Measurements from ENCODE around the gene ITGB3.

DNA sequence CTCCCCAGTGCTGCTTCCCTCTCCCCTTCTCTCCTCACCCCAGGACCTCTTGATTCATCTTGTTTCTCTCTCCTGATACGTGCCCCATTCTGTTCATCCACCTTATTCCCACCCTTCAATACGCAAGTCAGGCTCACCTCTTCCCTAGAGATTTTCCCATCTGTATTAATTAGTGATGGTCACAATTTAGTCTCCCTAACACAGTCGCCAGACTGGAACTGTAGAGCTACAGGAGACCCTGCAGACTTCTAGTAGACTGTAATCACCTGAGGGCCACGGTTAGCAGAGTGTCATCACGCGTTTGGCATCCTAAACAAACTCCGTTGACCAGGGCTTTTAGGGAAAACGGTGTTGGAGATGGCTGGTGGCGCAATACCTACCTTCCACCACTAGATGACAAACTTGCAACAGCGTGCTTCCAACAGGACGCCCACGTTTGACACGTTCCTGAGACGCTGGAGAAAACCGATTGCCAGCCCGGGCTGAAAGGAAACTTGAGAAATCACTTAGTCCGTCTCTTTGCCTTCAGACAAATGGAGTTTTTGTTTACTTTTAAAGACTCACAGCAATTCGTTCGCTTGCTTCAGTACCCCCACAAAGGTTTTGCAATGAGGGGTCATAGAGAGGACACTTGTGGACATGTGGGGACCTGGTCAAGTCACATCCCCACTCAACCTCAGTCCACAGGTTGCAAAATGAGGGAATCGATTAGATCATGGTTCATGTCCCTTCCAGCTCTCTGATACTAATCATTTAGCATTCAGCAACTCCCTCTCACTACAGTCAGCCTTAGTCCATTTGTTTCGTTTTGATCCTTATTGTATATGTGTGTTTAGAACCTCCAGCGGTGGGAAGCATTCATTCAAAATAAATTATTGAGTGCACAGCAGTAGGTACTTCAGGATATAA lies 23.8 kb upstream of the ITGB3 start:
- TF ChIP-seq RAD21 (IDR thresholded peaks at IDR 0.05; ENCODE audit: low read depth): peak; percentile 100
- TF ChIP-seq EGR1 (IDR thresholded peaks at IDR 0.05): peak; percentile 98
- TF ChIP-seq EP300 (IDR thresholded peaks at IDR 0.05; ENCODE audit: borderline replicate concordance): peak; percentile 50; the same call in 1 of the 2 replicates
- TF ChIP-seq, protein P1, sequence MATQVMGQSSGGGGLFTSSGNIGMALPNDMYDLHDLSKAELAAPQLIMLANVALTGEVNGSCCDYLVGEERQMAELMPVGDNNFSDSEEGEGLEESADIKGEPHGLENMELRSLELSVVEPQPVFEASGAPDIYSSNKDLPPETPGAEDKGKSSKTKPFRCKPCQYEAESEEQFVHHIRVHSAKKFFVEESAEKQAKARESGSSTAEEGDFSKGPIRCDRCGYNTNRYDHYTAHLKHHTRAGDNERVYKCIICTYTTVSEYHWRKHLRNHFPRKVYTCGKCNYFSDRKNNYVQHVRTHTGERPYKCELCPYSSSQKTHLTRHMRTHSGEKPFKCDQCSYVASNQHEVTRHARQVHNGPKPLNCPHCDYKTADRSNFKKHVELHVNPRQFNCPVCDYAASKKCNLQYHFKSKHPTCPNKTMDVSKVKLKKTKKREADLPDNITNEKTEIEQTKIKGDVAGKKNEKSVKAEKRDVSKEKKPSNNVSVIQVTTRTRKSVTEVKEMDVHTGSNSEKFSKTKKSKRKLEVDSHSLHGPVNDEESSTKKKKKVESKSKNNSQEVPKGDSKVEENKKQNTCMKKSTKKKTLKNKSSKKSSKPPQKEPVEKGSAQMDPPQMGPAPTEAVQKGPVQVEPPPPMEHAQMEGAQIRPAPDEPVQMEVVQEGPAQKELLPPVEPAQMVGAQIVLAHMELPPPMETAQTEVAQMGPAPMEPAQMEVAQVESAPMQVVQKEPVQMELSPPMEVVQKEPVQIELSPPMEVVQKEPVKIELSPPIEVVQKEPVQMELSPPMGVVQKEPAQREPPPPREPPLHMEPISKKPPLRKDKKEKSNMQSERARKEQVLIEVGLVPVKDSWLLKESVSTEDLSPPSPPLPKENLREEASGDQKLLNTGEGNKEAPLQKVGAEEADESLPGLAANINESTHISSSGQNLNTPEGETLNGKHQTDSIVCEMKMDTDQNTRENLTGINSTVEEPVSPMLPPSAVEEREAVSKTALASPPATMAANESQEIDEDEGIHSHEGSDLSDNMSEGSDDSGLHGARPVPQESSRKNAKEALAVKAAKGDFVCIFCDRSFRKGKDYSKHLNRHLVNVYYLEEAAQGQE (IDR thresholded peaks at IDR 0.05; ENCODE audit: low read depth): no peak
- peak; percentile 58; the same call in 1 of the 2 replicates for TF ChIP-seq TEAD4 (IDR thresholded peaks at IDR 0.05)
- peak; percentile 61 for TF ChIP-seq TCF12 (IDR thresholded peaks at IDR 0.05; ENCODE audit: low read depth)
- TF ChIP-seq FOXM1 (IDR thresholded peaks at IDR 0.05; ENCODE audit: borderline replicate concordance, low read depth): peak; percentile 73
- TF ChIP-seq, protein P2, sequence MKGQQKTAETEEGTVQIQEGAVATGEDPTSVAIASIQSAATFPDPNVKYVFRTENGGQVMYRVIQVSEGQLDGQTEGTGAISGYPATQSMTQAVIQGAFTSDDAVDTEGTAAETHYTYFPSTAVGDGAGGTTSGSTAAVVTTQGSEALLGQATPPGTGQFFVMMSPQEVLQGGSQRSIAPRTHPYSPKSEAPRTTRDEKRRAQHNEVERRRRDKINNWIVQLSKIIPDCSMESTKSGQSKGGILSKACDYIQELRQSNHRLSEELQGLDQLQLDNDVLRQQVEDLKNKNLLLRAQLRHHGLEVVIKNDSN (IDR thresholded peaks at IDR 0.05): no peak
- no peak for TF ChIP-seq TAF1 (IDR thresholded peaks at IDR 0.05; ENCODE audit: low read depth)
- peak; percentile 33; the same call in 1 of the 2 replicates for TF ChIP-seq NFIC (IDR thresholded peaks at IDR 0.05)
- TF ChIP-seq CEBPB (IDR thresholded peaks at IDR 0.05): peak; percentile 83
